NCI-H1105 treated with DMSO at 0.1 percent for 48 hours (cell line): ENCODE results near the gene SARS1.
"Not testable (repeated sequence)": the region's sequence is repeated elsewhere in the genome, so short reads cannot be mapped to it uniquely, and the experiment has no call there.

Experiments used
- DNase-seq: peaks from one replicate; lab custom pipeline; 2025; lab: John Stamatoyannopoulos, UW

The SARS1 gene

GRCh38 chr1:109193653-109194590, 19.8 kb upstream of the SARS1 start:
- peak; percentile 48 for DNase-seq

GRCh38 chr1:109197158-109198042, 16.3 kb upstream of the SARS1 start:
- DNase-seq = no peak

DNA sequence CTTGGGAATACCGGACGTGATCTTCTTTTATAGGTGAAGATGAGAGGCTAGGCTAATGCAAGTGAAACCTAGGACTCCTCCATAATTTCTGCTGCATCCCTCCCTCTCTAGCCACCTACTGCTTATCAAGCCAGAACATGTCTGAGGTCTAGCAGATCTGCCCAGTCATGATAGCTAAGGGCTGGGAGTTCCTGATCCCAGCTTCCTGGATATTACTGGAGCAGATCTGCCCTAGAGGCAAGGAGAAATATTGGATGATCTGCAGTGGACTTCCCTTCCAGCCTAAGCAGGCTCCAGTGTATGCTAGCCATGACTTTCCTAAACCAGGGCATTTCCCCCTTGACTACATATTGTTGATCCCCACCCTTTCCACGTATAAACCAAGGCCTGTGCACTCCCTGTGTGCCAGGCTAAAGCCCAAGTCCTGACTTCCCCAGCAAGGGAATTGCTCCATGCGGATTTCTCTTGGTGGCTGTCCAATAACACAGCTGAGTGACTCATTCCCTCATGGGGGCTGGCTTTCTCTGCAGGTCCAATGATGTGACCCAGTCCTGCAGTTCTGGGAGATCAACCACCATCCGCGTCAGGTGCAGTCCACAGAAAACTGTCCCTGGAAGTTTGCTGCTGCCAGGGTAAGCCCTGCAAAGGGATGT, 15.5 kb upstream of the SARS1 start:
- no peak for DNase-seq

GRCh38 chr1:109198745-109199144, 15.0 kb upstream of the SARS1 start:
- no peak for DNase-seq

GRCh38 chr1:109199710-109200109, 14.0 kb upstream of the SARS1 start:
- no peak for DNase-seq

- DNase-seq = peak; percentile 7
Observed at GRCh38 chr1:109201123-109201703, 12.5 kb upstream of the SARS1 start.

DNA sequence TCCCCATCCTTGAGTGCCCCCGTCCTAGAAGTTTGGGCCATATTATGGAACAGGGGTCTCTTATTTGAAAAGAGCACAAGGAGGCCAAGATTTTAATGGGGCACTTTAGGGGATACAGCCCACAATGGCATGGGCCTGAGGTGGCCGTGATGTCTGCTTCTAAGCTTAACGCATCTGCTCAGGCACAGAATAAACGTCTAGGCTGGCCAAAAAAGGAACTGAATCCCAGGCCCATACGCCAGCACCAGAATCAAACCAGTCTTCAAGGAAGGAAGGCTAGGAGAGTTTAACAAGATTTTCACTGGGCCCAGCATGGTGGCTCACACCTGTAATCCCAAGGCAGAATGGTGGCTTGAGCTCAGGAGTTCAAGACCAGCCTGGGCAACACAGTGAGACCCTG, 9.2 kb upstream of the SARS1 start:
- no peak for DNase-seq

DNA sequence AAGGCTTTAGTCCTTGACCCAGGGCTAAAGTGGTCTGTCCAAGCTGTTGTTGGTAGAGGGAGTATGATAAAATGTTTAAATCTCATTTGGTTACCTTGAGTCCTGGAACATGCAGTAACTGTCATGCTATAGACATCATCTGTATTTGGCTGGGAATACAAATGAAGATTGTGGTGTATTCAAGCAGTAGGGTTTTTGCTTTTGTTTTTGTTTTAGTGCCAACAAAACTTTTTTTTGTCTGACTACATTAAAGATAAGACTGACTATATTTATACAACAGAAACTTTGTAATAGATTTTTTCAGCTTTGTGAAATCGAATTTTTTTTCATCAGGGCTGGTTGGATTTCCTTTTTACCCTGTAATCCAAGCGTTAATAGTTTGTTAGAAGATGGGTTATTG, 7.4 kb upstream of the SARS1 start:
- no peak for DNase-seq

DNA sequence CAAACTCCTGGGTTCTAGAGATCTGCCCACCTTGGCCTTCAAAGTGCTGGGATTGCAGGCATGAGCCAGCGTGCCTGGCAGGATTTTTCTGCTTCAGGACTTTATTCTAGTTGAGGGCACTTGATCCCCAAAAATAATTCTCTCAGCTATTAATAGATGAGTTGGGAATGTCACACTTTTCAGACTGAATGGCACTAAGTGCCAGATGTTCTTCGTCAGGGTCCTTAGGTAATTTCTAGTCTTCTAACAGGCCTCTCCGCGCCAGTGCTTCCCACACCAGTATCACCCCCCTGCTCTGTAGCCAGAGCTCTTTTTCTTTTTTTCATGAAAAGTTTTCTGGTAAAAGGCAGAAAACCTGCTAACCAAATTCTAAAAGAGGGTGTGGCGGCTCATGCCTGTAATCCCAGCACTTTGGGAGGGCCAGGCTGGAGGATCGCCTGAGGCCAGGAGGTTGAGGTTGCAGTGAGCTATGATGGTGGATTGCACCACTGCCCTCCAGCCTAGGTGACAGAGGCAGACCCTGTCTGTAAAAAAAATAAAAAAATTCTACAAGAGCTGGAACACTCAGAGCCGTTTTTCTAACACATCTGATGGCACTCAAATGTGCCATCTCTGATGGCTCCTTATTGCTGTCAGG, 6.1 kb upstream of the SARS1 start:
- no peak for DNase-seq

- no peak for DNase-seq
Observed at GRCh38 chr1:109208394-109208793, 5.3 kb upstream of the SARS1 start.

- no peak for DNase-seq
Observed at GRCh38 chr1:109208836-109209463, 4.8 kb upstream of the SARS1 start.

DNA sequence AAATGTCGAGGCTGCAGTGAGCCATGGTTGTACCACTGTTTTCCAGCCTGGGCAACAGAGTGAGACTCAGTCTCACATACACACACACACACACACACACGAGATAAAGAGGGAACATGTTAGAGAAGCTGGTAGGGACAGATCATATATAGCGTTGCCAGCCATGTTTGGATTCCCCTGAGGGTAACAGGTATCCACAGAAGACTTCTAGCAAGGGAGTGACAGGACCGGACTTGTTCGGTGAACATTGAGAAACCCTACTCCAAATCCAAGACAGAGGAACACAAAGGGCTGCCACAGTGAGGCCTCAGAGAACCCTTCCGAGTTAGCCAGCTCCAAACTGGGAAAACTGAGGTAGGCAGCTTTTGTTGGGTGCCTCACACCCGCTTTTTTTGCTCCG, 3.7 kb upstream of the SARS1 start:
- no peak for DNase-seq

- no peak for DNase-seq
Observed at GRCh38 chr1:109213345-109213823, 334 bp upstream of the SARS1 start.

DNA sequence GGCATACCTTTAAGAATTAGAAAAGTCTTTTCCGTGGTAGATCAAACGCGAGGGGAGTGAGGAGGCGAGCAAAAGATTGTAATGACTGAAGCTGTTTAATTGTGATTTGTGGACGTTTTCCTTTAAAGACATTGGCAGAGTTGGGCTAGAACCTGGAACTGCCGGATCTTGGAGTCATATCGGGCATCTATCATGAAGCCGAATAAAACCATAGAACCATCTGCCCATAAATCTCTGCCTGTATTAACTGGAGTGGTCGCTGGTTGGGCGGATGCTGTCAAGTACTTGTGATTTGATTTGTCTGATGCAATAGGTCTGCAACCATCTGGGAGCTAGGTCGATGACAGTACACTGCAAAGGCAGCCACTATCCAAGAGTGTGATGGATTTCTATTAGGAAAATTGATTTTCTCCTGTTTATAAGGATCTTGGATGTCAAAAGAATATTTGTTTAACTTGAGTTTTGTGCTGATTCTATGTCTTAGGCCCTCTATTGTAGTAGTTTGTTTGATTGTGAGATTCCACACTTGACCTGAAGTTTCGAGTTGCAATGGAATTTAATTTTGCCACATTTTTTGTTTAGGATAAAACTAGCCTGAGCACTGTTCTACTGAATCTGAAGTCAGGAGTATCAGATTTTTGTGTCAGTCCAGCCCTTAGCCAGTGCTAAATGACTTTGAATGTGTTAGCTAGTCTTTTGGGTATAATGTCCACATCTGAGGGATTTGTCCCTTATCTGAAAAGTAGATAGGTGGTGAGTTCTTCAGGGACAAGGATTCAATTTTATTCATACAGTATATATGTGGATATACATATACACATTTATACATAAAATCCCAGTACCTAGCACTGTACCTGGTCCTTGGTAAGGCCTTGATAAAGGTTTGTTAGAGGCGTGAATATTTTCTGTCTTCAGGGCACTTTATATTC, 1.2 kb downstream of the SARS1 start:
- peak; percentile 66 for DNase-seq

- no peak for DNase-seq
Observed at GRCh38 chr1:109216662-109217061, 2.9 kb downstream of the SARS1 start.

- no peak for DNase-seq
Observed at GRCh38 chr1:109218516-109218915, 4.8 kb downstream of the SARS1 start.

- not testable (repeated sequence) for DNase-seq
Observed at GRCh38 chr1:109221201-109221600, 7.5 kb downstream of the SARS1 start.

DNA sequence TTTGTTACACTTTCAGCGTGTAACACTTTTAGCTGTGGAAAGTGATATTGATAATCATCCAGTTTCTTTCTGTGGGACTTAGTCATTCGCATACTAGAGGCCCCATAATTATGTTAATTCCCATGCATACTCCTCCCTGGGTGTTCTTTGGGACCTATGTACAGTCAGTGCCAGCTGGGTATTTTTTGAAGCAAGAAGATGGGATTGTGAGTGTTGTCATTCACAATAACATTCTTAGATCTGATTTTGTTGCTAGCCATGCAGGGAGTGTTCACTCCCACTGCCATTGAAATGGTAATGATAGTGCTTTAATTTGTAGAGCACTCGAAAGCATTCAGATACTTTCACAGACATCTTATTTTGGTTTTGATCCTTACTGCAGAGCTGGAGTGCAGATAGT, 11.6 kb downstream of the SARS1 start:
- DNase-seq = no peak

- no peak for DNase-seq
Observed at GRCh38 chr1:109225711-109226445, 12.2 kb downstream of the SARS1 start.
